HS-5 (cell line): ENCODE measurements around the gene CEP41.

ENCODE experiments used
- DNase-seq: peaks from one replicate; pipeline ENCODE4 v3.0.0-alpha.2; 2012; ENCODE audit warnings: low read depth

CEP41 gene, protein sequence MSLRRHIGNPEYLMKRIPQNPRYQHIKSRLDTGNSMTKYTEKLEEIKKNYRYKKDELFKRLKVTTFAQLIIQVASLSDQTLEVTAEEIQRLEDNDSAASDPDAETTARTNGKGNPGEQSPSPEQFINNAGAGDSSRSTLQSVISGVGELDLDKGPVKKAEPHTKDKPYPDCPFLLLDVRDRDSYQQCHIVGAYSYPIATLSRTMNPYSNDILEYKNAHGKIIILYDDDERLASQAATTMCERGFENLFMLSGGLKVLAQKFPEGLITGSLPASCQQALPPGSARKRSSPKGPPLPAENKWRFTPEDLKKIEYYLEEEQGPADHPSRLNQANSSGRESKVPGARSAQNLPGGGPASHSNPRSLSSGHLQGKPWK

DNA sequence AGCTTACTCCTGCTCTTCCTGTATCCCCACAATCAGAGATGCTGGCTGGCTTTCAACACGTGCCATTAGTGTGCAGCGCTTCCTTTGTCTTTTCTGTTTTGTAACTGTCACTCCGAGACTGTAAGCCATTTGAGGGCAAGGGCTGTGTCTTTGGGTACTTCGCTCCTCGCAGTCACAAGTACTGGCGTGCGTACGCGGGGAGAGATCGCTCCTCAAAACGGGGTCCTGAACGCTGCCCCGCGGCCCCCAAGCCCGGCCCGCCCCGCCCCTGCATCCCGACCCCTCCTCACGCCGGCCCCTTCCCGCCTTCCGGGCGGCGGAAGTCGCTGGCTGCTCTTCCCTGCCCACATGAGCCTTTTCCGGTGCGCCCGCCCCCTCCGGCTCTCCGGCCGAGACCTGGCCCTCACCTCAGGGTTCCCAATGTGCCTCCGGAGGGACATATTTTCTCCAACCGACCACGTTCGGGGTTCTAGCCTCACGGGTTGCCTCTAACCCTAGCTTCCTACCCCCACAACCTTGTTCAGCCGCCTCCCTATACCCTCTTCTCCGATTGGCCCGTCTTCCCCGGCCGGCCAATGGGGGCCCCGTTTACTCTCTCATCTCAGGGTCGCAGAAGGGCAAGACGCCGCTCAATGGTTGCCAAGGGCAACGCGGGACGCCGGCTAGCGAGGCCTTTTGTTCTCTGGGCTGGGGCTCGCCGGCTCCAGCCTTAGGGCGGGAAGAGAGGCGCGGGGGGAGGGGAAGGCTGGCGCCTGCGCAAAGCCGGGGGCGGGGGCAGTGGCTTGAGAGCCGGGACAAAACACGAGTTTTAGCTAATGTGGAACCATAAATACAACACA, at the start of gene CEP41:
TSS of gene CEP41 (minus strand) at position 490 of the 839 bp plus-strand sequence. CDS start at position 440, 50 bp downstream.
- DNase-seq = peak; percentile 74

DNA sequence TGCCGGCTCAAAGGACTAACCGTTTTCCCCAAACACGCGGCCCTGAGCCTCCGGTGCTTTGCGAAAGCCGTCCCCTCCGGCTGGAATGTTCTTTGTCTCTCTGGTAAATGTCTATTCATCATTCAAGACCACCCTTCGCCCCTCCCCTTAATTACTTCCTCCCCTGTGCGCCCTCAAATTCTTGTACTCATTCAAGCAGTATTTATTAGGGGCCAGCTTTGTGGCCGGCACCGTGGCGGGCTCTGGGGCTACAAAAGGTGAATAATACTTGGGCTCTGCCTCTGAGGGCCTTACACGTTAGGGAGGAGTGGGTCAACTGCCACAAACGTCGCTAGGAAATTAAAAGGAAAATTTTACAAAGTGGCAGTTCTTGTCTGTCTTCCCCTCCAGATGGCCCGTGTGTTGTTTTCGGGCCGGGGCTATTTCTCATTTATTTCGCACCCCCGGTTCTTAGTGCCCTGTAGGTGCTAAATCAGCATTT, 49.5 kb upstream of the CEP41 start:
- no peak for DNase-seq

DNA sequence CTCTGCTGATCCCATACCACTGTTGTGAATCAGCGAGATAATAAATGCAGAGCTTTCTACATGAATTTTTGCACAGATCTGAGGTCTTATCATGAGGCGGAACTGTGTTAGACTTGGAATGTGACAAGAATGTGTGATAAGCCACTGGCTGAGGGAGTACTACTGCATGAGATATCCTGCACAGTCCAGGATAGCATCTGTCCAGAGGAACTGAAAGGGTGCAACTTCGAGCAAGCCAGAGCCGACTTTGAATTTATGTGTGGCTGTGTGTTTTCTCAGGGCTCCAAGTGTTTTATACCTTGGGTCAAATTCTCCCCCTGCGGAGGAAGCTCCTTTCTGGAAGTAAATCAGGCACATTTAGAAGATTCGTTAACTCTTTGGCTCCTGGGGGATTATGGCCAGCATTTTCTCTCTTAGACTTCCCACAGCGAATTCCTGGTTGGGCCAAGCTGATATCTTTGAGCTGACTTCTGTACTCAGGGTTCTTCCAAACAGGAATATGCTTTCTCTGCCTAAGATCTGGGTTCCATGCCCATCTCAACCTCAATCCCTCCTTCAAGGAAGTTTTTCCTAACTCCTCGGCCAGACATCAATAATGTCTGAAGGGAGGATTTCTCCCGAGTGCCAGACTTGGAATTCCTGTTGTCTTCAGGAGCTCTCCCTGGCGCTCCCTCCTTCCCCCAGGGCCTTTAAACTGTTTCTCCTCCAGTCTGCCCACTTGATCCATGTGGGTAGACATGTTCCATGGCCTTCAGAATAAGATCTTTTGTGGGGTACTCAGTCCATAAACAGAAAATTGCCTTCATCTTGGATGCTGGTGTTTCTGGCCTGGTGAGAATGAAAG, 48.5 kb upstream of the CEP41 start:
- DNase-seq = no peak

DNA sequence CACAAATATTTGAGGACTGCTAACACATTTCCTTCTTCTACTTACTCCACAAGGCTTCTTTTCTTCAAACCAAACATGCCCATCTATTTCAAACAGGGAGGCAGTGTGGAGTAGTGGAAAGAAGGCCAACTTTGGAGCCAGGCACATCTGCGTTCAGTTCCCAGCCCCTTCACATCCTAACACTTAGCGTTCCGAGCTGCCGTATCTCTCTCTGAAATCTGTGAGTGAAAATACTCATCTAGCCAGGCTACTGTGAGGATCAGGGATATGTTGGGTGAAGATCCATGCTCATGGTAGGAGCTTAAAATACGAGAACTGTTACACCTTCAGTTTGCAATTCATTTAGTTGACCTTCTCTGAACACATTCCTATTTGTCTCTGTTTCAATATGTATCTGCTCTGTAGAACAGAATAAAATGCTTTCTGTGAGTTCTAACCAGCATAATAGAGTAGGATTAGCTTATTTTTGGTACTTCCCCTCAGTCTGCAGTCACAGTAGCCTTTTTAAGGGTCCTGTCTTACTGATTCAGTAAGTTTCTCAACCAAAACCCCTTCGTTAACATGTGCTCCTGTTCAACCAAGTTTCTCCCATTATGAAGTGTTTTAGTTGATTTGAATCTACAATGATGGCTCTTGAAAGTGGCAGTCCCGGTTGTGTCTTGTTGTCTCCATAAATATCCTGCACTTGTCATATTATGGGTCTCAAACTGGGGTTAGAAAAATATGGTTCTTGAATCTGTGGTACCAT, 47.8 kb upstream of the CEP41 start:
- no peak for DNase-seq

DNA sequence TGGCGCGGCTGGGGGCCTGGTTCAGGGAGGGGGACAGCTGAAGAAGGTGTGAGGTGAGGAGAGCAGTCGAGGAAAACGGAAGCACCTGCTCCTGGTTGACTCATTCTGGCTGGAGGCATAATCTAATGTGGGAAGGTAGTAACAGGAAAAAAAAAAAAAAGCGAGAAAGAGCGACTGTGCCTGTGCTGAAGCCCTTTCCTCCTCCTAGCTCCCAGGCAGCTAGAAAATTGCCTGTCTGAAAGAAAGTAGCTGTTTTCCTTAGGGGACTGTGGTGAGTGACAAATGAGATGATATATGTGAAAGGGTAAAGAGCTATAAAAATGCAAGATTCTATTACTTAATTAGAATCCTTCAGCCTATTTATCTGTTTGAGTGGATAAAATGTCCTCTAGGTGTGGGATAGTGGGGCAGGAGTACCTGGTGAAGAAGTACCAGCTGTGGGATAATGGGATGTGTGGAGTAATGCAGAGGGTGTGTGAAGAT, 46.2 kb upstream of the CEP41 start:
- DNase-seq = no peak

DNA sequence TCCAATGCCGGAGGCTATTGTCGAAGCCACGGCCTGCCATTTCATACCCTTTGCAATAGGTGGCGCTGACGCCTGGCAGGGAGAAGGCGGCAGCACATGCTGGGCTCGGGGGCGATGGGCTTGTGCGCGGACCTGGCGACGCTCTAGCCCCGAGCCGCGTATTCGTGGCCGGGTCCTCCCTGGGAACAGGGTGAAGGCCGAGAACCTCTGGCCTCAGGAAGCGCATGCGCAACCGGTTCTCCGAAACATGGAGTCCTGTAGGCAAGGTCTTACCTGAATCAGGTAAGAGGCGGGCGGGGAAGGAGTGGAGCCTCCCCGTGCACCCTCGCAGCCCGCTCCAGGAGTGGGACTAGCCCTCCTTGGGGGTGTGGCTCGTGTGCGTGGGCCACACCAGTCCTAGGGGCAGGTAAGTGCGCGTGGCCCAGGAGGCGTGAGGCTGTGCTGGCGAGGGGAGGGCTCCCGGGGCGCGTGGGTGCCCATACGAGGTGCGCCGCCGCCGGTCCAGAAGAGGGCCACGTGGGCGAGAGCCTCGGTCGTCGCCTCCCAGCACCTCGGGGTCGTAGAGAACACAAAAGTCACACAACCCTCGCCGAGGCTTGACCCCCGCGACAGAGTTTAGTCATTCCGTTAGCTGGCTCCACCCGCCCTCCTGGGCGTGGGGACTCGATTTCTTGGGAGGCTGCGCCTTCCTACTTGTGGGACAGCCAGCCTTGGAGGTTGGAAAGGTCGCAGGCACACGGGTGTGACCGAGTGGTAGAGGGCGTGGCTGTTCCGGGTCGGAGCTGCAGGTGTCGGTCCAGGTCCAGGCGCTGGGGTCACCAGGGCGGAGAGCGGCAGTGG, 45.5 kb upstream of the CEP41 start:
- DNase-seq = no peak

DNA sequence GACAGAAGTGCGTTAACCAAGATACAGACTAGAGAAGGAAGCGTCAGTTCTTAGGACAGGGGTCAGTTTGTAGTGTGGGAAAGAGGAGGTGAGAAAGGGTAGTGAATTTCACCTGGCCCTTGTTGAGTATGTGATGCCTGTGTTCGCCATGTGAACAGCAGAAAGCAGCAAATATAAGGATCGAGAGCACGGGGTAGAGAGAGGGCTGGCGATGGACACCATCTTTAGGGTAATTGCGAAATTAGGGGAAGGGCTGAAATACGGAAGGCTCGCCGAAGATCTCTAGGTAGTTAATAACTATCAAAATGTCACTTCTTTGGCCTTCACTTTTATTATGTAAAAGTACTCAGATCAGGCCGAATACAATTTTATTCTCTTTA, 44.9 kb upstream of the CEP41 start:
- DNase-seq = no peak

DNA sequence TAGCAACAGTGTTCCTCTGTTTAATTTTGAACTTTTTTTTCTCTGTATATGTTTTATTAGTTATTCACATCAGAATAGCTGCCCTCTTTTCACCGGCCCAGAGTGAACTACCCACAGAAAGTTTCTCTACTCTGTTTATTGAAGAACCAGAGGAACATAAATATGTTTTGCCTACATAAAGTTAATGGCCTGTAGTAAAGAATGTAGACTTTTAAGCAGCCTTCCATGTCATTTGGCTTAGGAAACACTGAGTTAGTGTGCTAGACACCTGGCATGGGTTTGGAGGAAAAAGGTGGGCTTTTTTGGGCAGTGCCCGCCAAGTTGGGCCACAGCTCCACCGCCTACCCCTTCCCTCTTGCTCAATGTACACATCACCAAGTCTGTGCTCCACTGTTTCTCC, 42.2 kb upstream of the CEP41 start:
- no peak for DNase-seq

DNA sequence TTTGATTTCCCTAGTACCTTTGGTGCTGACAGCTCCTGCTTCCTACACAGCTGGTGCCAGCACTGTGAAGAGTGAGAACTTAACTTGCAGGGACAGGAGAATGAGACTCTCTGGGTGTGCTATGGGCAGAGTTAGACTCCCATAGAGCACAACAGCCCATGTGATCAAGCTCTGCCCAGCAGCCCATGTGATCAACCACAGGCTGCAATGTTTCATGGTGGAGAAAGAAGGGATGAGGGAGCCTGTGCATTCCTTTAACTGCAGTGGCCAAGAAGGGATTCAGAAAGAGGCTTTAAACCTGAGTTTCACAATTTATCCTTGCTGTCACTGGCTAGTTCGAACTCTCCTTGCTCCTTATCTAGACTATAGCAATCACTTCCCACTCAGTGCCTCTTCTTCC, 41.1 kb upstream of the CEP41 start:
- no peak for DNase-seq

DNA sequence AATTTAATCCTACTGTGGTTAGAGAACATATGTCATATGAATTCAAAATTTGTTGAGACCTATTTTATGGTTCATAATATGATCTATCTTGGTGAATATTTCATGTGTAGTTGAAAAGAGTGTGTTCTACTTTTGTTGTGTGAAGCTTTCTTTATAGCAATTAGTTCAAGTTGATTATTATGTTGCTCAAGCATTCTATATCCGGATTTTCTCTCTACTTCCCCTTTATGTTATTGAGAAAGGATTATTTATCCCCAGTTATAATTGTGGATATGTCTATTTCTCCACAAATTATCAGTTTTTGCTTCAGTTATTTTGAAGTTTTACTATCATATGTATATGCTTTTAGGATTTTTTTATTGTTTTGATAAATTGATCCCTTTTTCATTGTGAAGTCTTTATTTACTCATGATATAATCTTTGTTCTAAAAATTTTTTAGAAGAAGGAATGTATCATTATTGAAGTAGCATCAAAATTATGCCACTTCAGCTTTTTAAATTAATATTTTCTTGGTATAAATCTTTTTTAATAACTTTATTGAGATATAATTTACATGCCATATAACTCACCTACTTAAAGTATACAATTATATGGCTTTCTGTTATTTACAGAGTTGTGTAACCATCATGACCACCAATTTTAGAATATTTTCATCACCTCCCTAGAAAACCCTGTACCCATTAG, 39.0 kb upstream of the CEP41 start:
- no peak for DNase-seq

DNA sequence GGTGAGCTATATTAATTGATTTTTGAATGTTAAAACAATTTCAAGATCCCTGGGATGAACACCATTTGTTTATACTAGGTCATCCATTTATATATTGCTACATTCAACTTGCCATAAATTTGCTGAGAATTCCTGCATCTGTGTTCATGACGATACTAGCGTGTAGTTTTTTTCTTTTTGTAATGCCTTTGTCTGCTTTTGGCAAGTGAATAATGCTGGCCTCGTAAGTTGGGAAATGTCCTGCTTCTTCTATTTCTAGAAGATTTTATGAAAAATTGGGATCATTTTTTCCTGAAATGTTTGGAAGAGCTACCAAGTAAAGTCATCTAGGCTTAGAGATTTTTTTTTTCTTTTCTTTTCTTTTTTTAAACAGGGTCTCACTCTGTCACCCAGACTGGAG, 38.2 kb upstream of the CEP41 start:
- no peak for DNase-seq

DNA sequence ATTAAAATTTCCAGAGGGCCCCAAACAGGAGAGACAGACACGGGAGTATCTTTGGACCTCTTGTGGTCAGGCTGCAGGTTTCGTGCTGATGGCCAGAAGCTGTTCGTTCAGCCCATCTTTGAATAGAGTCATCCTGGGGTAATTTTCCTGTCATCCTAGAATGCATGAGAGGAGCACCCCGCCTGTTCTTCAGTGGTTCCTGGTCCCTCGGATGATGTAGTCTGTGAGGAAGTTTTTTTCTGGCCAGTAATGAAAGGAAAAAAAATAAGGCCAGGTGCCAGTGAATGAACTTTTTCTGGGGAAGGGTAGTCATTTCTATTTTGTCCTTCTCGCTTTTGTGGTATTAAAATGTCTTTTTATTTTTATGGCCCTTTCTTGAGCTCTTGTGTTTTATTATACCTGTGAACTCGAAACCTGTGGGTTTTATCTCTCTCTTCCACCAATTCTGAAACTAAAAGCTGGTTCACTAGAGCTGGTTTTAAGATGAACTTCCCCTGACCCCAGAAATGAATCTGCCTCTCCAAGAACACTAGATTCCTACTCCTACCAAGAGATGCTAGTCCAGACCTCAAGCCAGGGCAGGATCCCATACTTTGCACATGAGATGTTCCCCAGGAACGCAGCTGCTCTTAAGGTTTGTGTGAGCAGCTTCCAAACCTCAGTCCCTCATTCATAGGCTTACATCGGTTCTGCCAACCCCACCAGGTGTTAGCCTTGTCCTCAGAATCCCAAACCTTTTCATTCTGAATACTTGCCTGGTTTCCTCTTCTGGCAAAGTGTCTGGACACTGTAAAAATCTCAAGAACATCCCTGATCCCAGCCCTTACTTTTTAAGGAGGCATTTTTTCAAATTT, 35.7 kb upstream of the CEP41 start:
- no peak for DNase-seq

DNA sequence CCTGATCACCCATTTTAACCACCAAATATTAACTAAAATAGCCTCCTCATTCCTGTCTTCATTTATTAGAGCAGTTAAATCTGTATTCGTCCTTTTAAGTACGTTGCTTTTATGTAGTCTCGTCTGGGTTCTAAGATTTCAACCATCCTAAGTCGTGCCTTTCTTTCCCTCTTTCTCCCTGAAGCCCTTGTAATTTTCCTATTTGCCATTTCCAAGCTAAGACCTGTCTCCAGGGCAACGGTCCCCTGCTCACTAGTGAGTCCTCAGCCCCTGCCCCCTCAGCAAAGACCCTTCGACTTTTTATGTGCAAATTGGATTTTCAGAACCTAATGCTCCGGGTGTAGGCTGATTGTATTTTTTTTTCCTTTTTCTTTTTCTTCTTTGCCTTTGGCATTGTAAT, 35.0 kb upstream of the CEP41 start:
- no peak for DNase-seq

DNA sequence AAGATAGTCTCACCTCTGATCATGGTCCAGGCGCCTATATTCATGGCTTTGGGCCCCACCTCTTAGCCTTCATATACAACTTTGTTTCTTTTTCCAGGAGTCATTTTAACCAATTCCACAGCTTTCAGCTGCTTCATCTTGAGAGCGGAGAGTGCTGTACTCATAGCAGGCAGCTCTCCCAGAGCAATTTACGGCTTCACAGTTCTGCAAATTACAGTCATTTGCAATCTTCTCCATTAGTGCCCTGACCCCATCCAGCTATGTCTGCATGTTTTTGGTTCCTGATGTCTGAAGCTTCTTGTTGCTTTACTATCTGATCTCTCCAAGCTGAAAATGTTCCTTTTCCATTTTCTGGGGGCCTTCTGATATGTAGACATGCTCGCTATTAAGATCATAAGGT, 33.1 kb upstream of the CEP41 start:
- no peak for DNase-seq

DNA sequence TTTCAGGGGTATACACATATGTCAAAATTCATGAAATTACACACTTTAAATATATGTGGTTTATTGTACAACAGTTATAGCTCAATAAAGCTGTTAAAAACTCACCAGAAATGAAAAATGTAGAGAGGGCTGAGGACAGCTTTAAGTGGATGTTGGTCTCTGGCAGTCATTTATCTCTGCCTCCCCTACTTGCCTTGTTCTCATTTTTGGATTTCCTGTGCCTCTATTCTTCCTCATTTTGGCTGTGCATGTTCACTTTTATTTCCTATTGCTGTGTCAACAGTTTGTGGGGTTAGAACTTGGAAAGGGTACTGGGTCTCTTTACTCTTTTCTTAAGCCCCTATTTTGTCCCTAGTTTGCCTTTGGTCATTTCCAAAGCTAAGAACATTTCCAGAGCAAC, 32.5 kb upstream of the CEP41 start:
- no peak for DNase-seq

DNA sequence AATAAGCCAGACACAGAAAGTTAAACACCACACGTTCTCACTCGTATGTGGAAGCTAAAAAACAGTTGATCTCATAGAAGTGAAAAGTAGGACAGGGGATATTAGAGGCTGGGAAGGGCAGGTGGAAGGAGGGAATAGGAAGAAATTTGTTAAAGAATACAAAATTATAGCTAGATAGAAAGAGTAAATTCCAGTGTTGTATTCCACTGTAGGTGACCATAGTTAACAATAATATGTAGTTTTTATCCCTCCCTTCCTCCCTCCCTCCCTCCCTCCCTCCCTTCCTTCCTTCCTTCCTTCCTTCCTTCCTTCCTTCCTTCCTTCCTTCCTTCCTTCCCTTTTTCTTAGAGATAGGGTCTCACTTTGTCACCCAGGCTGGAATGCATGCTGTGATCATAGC, 31.2 kb upstream of the CEP41 start:
- DNase-seq = no peak

DNA sequence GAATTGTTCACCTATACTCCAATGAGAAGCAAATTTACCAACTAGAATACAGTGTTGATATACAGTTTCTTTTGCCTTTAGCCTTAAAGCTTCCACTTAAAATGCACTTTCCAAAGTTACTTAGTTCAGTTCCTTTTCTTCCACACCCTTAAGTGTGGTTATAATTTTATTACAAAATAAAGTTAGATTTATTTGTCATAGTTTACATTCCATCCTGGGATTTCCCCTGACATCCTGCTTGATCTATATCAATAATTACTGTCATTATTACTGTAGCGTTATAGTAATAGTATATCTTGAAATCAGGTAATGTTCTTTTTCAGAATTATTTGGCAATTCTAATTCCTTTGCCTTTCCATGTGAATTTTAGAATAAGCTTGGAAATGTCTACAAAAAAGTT, 27.8 kb upstream of the CEP41 start:
- no peak for DNase-seq

DNA sequence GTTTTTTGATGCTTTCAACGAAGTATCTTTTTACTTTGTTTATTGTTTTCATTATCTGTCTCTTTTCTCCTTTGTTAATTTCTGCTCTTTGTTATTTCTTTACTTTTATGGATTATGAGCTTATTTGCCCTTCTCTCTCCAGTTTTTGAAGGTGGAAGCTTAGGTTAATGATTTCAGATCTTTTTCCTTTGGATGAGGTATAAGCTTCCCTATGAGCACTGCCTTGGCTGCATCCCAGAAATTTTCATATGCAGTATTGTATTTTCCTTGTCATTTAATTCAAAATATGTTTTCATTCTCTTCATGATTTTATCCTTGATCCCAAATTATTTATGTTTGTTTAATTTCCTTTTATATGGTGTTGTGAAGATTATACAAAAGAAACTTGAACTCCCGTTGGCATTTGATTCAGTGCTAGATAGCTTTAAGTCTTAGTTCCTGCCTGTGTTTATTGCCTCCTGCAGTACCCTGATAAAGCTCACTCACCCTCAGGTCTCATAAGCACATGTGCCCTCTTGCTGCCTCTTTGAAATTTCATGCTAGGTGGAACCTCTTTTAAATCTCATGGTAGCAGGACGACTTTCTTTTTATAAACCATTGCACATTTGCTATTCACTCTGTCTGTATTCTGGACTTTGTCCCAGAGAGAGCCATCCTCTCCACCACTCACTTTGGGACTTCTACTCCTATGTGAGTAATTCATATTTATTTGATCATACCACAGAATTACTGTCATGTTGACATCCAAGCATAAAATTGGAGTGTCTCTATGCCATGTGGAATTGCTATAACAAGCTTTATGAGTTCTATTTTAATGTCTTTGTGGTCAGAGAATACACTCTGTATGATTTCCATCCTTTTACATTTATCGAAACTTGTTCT, 23.0 kb upstream of the CEP41 start:
- no peak for DNase-seq
